Keratinocyte (primary cell): ENCODE results near the gene CAMSAP1. TPM values are rescaled to one million over a fixed set of nuclear protein-coding genes. Genes with fewer than 3 reads are reported as not detected.

Source experiments
- DNase-seq: peaks from one replicate; pipeline ENCODE4 v3.0.0-alpha.2; 2011; ENCODE audit warnings: low read depth, missing footprints, low spot score
- FAIRE-seq: peaks from 2 replicates; lab custom pipeline; 2011; peaks lifted over from hg19 to GRCh38; lab: Jason Lieb, UNC
- H2AFZ ChIP-seq: 2 replicates; pipeline ENCODE4 v1.6.0; 2012; ENCODE audit warnings: low read length, control low read depth, inconsistent platforms; ENCODE audit not compliant: control insufficient read depth
- H3K27ac ChIP-seq: 2 replicates; pipeline ENCODE4 v1.5.1; 2011; ENCODE audit warnings: low read length; ENCODE audit not compliant: control insufficient read depth, insufficient read depth
- H3K27me3 ChIP-seq: 3 replicates; pipeline ENCODE4 v1.6.0; 2011; ENCODE audit warnings: low read length; ENCODE audit not compliant: control insufficient read depth, insufficient read depth; ENCODE audit errors: extremely low read depth
- H3K36me3 ChIP-seq, 2 experiments: 2 replicates in 1 of 2; 3 replicates in 1 of 2; pipeline ENCODE4 v1.5.1; 2011; ENCODE audit warnings: low read length in 2 of 2, mild to moderate bottlenecking in 1 of 2; ENCODE audit not compliant: control insufficient read depth in 2 of 2, insufficient read depth in 2 of 2; ENCODE audit errors: extremely low read depth in 1 of 2
- H3K4me1 ChIP-seq: 3 replicates; pipeline ENCODE4 v1.5.1; 2011; ENCODE audit warnings: low read length; ENCODE audit not compliant: control insufficient read depth, insufficient read depth; ENCODE audit errors: extremely low read depth
- H3K4me2 ChIP-seq: 3 replicates; pipeline ENCODE4 v1.6.0; 2011; ENCODE audit warnings: low read depth, low read length; ENCODE audit not compliant: control insufficient read depth, insufficient read depth; ENCODE audit errors: extremely low read depth
- H3K4me3 ChIP-seq, 3 experiments: fragments of 200-600 bp in 1 of 3; sonication (generic) in 1 of 3; 2 replicates in 2 of 3; 3 replicates in 1 of 3; pipeline ENCODE4 v1.5.1; 2011 to 2016; ENCODE audit warnings: low read length in 3 of 3, mild to moderate bottlenecking in 3 of 3, control low read depth in 2 of 3, inconsistent platforms in 1 of 3, low read depth in 1 of 3, mixed read lengths in 1 of 3, mixed run types in 1 of 3, moderate library complexity in 1 of 3; ENCODE audit not compliant: control insufficient read depth in 2 of 3, insufficient read depth in 2 of 3; ENCODE audit errors: extremely low read depth in 1 of 3
- H3K79me2 ChIP-seq: 2 replicates; pipeline ENCODE4 v1.6.0; 2012; ENCODE audit warnings: low read length; ENCODE audit not compliant: control insufficient read depth, insufficient read depth
- H3K9ac ChIP-seq: 3 replicates; pipeline ENCODE4 v1.6.0; 2011; ENCODE audit warnings: low read length; ENCODE audit not compliant: control insufficient read depth, insufficient read depth; ENCODE audit errors: extremely low read depth
- H3K9me1 ChIP-seq: 3 replicates; pipeline ENCODE4 v1.6.0; 2011; ENCODE audit warnings: low read length; ENCODE audit not compliant: control insufficient read depth, insufficient read depth; ENCODE audit errors: extremely low read depth
- H3K9me3 ChIP-seq: 2 replicates; pipeline ENCODE4 v1.5.1; 2012; ENCODE audit warnings: low read depth, low read length; ENCODE audit not compliant: control insufficient read depth
- H4K20me1 ChIP-seq: 3 replicates; pipeline ENCODE4 v1.6.0; 2011; ENCODE audit warnings: low read length; ENCODE audit not compliant: control insufficient read depth, insufficient read depth; ENCODE audit errors: extremely low read depth
- CTCF ChIP-seq, 3 experiments: IDR thresholded peaks in 1 of 3; conservative IDR thresholded peaks in 1 of 3; optimal IDR thresholded peaks in 1 of 3; 2 replicates in 2 of 3; 3 replicates in 1 of 3; pipeline versions ENCODE3 to v1.5.1; 2011; ENCODE audit warnings: low read length in 3 of 3, mild to moderate bottlenecking in 3 of 3, moderate library complexity in 2 of 3, control low read depth in 1 of 3, inconsistent platforms in 1 of 3; ENCODE audit not compliant: insufficient read depth in 2 of 3; ENCODE audit errors: extremely low read depth in 1 of 3
- EZH2 ChIP-seq: IDR thresholded peaks from one replicate; pipeline ENCODE4 v1.6.1; 2012; ENCODE audit warnings: inconsistent platforms, mild to moderate bottlenecking, low read length, moderate library complexity
- dilution Hi-C: fragments of 300-500 bp; cut with MboI; formaldehyde crosslinking; loops from one replicate; pipeline ENCODE4 v1.7.0; 2020; ENCODE audit warnings: low sequenced_read_pairs; ENCODE audit not compliant: extremely low pct_ligation_motif_present
- polyA plus RNA-seq, 5 experiments: library from polyadenylated mRNA; depleted of rRNA in 3 of 5; stranded (reverse) in 3 of 5; stranded (forward) in 1 of 5; unstranded in 1 of 5; fragments of >200 nt; gene quantifications; 1 replicate in 1 of 5; 2 replicates in 3 of 5; 3 replicates in 1 of 5; pipeline versions ENCODE4 v1.2.1 to v1.2.3, GENCODE V29; 2011 to 2012; ENCODE audit warnings: missing spikeins in 2 of 5, low read depth in 1 of 5, low replicate concordance in 1 of 5

The CAMSAP1 gene
- polyA plus RNA-seq, 1 donor (not counting 4 experiments of a cell fraction or from before 2014, with no cell fraction given): 8.3 TPM

DNA sequence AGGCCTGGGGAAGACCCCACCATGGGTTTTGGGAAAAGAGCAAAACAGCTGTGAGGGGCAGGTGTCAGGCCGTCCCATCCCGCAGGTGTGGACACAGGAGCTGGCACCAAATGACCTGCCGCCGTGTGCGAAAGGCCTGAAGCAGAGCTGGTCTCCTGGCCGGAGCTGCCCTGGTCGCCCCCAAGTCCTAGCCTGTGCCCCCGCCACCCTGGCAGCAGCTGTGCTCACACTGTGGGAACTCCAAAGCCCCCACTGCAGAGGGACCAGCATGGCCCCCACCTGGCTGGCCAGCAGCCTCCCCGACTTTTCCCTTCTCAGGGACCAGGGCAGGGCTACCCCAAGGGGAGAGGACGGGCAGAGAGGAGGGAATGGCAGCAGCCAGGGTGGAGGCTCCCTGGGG, 117.0 kb downstream of the CAMSAP1 start:
- Histone ChIP-seq H3K9ac (no peak overlapping the region), H3K9me3 (no peaks in the 10 kb centered on the region), H2AFZ (no peak overlapping the region), H3K79me2 (no peaks in the 10 kb centered on the region), H3K4me1 (no peaks in the 10 kb centered on the region), H3K4me2 (no peak overlapping the region), H3K27me3 (peaks cover 5% of the 10 kb centered on the region), H3K9me1 (no peaks in the 10 kb centered on the region), H3K4me3 (no peak overlapping the region), H4K20me1 (no peaks in the 10 kb centered on the region), H3K27ac (no peak overlapping the region), H3K36me3 (no peaks in the 10 kb centered on the region)
- dilution Hi-C loops: no loop called here
- FAIRE-seq (no peak), DNase-seq (no peak)
- TF ChIP-seq CTCF (optimal IDR thresholded peaks at IDR 0.05 in 1 of 3, IDR thresholded peaks at IDR 0.05 in 1 of 3, conservative IDR thresholded peaks at IDR 0.05 in 1 of 3; ENCODE audit: extremely low read depth in 1 of 3, insufficient read depth in 2 of 3, low read length in 3 of 3) (no peak), EZH2 (no peak)

- Histone ChIP-seq H3K4me1 (no peaks in the 10 kb centered on the region), H4K20me1 (no peaks in the 10 kb centered on the region), H2AFZ (no peak overlapping the region), H3K79me2 (no peaks in the 10 kb centered on the region), H3K27me3 (peaks cover 5% of the 10 kb centered on the region), H3K27ac (no peak overlapping the region), H3K4me2 (no peak overlapping the region), H3K36me3 (no peaks in the 10 kb centered on the region), H3K4me3 (no peak overlapping the region), H3K9ac (no peak overlapping the region), H3K9me3 (no peaks in the 10 kb centered on the region), H3K9me1 (no peaks in the 10 kb centered on the region)
- FAIRE-seq (no peak), DNase-seq (no peak)
- TF ChIP-seq EZH2 (no peak), CTCF (optimal IDR thresholded peaks at IDR 0.05 in 1 of 3, IDR thresholded peaks at IDR 0.05 in 1 of 3, conservative IDR thresholded peaks at IDR 0.05 in 1 of 3; ENCODE audit: extremely low read depth in 1 of 3, insufficient read depth in 2 of 3, low read length in 3 of 3) (no peak)
- dilution Hi-C loops: no loop called here
These were observed 117.5 kb downstream of the CAMSAP1 start for GRCh38 chr9:135789838-135790291.
